H1 (cell line): ENCODE data around the gene SLC30A7. TPM values are rescaled to one million over a fixed set of nuclear protein-coding genes. Genes with fewer than 3 reads are reported as not detected.

Source experiments
- ATF2 ChIP-seq: IDR thresholded peaks from 2 replicates; pipeline ENCODE4 v1.6.1; 2012; ENCODE audit warnings: low read length, inconsistent platforms
- FOSL1 ChIP-seq: IDR thresholded peaks from 2 replicates; pipeline ENCODE4 v1.6.1; 2011; ENCODE audit warnings: mild to moderate bottlenecking, low read depth, low read length, moderate library complexity; ENCODE audit not compliant: insufficient read depth
- KDM4A ChIP-seq: IDR thresholded peaks from one replicate; pipeline ENCODE4 v1.7.1; 2012; ENCODE audit warnings: low read depth, mild to moderate bottlenecking, moderate library complexity, low read length, inconsistent platforms; ENCODE audit not compliant: severe bottlenecking
- PHF8 ChIP-seq: fragments of 200-600 bp; sonication (generic); conservative IDR thresholded peaks from 2 replicates; pipeline ENCODE4 v1.7.1; 2012; ENCODE audit warnings: low read depth, mild to moderate bottlenecking, inconsistent platforms, low read length, moderate library complexity
- RNF2 ChIP-seq: fragments of 200-900, 300-1000 bp; sonication (generic); IDR thresholded peaks from 2 replicates; pipeline ENCODE4 v1.7.1; 2016; ENCODE audit warnings: borderline replicate concordance, low read depth, mild to moderate bottlenecking, antibody characterized with exemption, low read length; ENCODE audit not compliant: poor library complexity, severe bottlenecking; ENCODE audit errors: missing control alignments
- polyA plus RNA-seq, 7 experiments: library from polyadenylated mRNA; depleted of rRNA in 3 of 7; stranded (reverse) in 5 of 7; unstranded in 2 of 7; fragments of >200 nt in 5 of 7; fragments of 200-250 nt in 2 of 7; gene quantifications; 1 replicate in 5 of 7; 2 replicates in 1 of 7; 4 replicates in 1 of 7; pipeline versions ENCODE4 v1.2.1 to v1.2.3, GENCODE V29; 2011 to 2013; ENCODE audit warnings: missing spikeins in 2 of 7, mixed read lengths in 2 of 7
- total RNA-seq: library from RNA; stranded (reverse); fragmentation: NEBNext Ultra II Directional; extraction: Animal tissue kit (Norgen Biotek cat#: 25700); gene quantifications from 2 replicates; pipeline ENCODE4 v1.2.1, GENCODE V29; 2021

Gene SLC30A7
- total and polyA plus RNA-seq, 2 of the 8 experiments (the other 6 are each of a cell fraction or from before 2014, with no cell fraction given): 5.5 to 22.1 TPM

GRCh38 chr1:100907887-100908286 is 12.0 kb downstream of the SLC30A7 start (continued):
- TF ChIP-seq KDM4A (no peak), RNF2 (no peak), PHF8 (no peak), ATF2 (no peak), FOSL1 (no peak)
